Right lobe of liver (tissue), 4 donors: ENCODE data around the gene HOXA13.

Experiments
- CTCF ChIP-seq, 4 donors: fragments of 200-600 bp in 3 of 4; fragments of 450-650 bp in 1 of 4; IDR thresholded peaks; one replicate each; pipeline versions ENCODE4 v1.5.1 to v1.8.0; 2016 to 2022; ENCODE audit warnings: antibody characterized with exemption in 4 of 4, mild to moderate bottlenecking in 2 of 4
- POLR2A ChIP-seq: fragments of 450-650 bp; IDR thresholded peaks from one replicate; pipeline ENCODE4 v1.6.1; 2017; ENCODE audit warnings: antibody characterized with exemption, mild to moderate bottlenecking
- donor health status: DM: no; HTN: no; CAD: no.
- donor health status: DM: no; HTN: no; CAD: no.
- donor health status: DM: no; HTN: yes; CAD: no.

DNA sequence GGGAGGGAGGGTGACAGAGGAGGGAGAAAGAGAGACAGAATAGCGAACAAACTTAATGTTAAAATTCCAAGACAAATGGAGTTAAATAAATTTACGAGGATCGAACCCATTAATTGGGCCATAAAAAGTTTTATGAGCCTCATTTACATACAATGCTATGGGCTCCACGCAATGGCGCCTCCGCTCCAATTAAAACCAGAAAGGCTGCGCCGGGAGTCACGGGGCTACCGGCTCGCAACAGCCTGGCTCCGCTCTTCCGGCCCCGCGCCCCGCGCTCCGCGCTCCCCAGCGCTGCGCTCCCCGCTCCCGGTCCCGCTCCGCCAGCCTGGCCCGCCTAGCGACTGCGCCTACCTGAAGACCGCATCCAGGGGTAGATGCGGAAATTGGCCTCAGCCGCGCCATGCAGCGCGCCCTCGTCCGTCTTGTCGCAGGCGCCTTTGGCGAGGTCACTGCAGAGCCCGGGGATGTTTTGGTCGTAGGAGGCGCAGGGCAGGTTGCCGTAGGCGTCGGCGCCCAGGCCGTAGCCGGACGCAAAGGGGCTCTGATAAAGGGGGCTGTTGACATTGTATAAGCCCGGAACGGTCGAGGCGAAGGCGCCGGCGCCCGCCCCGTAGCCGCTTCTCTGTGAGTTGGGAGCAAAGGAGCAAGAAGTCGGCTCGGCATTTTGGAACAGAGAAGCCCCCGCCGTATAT is 43.9 kb downstream of the HOXA13 start:
- no peak for TF ChIP-seq CTCF (IDR thresholded peaks at IDR 0.05)
- TF ChIP-seq POLR2A: no peak
